Hepatocyte (in vitro differentiated cells): ENCODE measurements around the gene NDRG2. TPM values are rescaled to one million over a fixed set of nuclear protein-coding genes. Genes with fewer than 3 reads are reported as not detected.

Experiments used
- DNase-seq: peaks from one replicate; pipeline ENCODE4 v3.0.0-alpha.2; 2016; ENCODE audit warnings: low spot score
- H2AFZ ChIP-seq: fragments of 200-600 bp; sonication (generic); 2 replicates; pipeline ENCODE4 v1.6.0; 2016; ENCODE audit warnings: antibody characterized with exemption, mild to moderate bottlenecking
- H3K27ac ChIP-seq: fragments of 200-600 bp; sonication (generic); 2 replicates; pipeline ENCODE4 v1.5.1; 2016; ENCODE audit warnings: mild to moderate bottlenecking
- H3K27me3 ChIP-seq: fragments of 200-600 bp; sonication (generic); 2 replicates; pipeline ENCODE4 v1.6.1; 2016
- H3K36me3 ChIP-seq: fragments of 200-600 bp; sonication (generic); replicated peaks from 2 replicates; pipeline ENCODE4 v1.5.1; 2016; ENCODE audit warnings: low read depth; ENCODE audit not compliant: insufficient read depth
- H3K4me1 ChIP-seq: fragments of 200-600 bp; sonication (generic); 2 replicates; pipeline ENCODE4 v1.5.1; 2016; ENCODE audit warnings: mild to moderate bottlenecking, moderate library complexity; ENCODE audit not compliant: insufficient read depth
- H3K4me2 ChIP-seq: fragments of 200-600 bp; sonication (generic); 2 replicates; pipeline ENCODE4 v1.6.0; 2016
- H3K4me3 ChIP-seq: fragments of 200-600 bp; sonication (generic); 2 replicates; pipeline ENCODE4 v1.5.1; 2016; ENCODE audit warnings: mild to moderate bottlenecking
- H3K79me2 ChIP-seq: fragments of 200-600 bp; sonication (generic); 2 replicates; pipeline ENCODE4 v1.6.0; 2017; ENCODE audit warnings: mild to moderate bottlenecking
- H3K9me2 ChIP-seq: fragments of 200-600 bp; sonication (generic); replicated peaks from 2 replicates; pipeline ENCODE4 v1.6.0; 2017; ENCODE audit warnings: mild to moderate bottlenecking; ENCODE audit not compliant: insufficient read depth
- H3K9me3 ChIP-seq: fragments of 200-600 bp; sonication (generic); 2 replicates; pipeline ENCODE4 v1.5.1; 2016; ENCODE audit warnings: low read depth, mild to moderate bottlenecking
- H4K20me1 ChIP-seq: fragments of 200-600 bp; sonication (generic); 2 replicates; pipeline ENCODE4 v1.6.0; 2016; ENCODE audit warnings: mild to moderate bottlenecking; ENCODE audit not compliant: insufficient read depth, poor library complexity, severe bottlenecking
- CTCF ChIP-seq: fragments of 200-600 bp; sonication (generic); IDR thresholded peaks from 2 replicates; pipeline ENCODE4 v1.5.1; 2016; ENCODE audit warnings: antibody characterized with exemption, mild to moderate bottlenecking; ENCODE audit not compliant: poor library complexity
- EZH2 ChIP-seq: fragments of 200-600 bp; sonication (generic); IDR thresholded peaks from 2 replicates; pipeline ENCODE4 v1.6.1; 2016; ENCODE audit warnings: antibody characterized with exemption, mild to moderate bottlenecking, borderline replicate concordance
- EZH2phosphoT487 ChIP-seq: fragments of 200-600 bp; sonication (generic); IDR thresholded peaks from one replicate; pipeline ENCODE4 v1.6.1; 2018; ENCODE audit warnings: antibody characterized with exemption, mild to moderate bottlenecking, low read depth, moderate library complexity; ENCODE audit not compliant: unreplicated experiment, severe bottlenecking
- WGBS: methylation state at CpG from one replicate; pipeline ENCODE4 v1.1.6; 2016; ENCODE audit warnings: low lambda C conversion rate; ENCODE audit errors: missing lambda C conversion rate; 5-methylcytosine and 5-hydroxymethylcytosine counted together
- polyA plus RNA-seq: library from polyadenylated mRNA; unstranded; fragments of >200 nt; fragmentation: Nextera tagmentation; extraction: Ambion mirVana; gene quantifications from 2 replicates; pipeline ENCODE4 v1.2.1, GENCODE V29; 2016
- total RNA-seq: library from RNA; depleted of rRNA; stranded (reverse); fragments of >200 nt; gene quantifications from 2 replicates; pipeline ENCODE4 v1.2.3, GENCODE V29; 2014

The NDRG2 gene
- total and polyA plus RNA-seq, 2 experiments from 2014 or later: 92.0 to 108 TPM

- H3K4me3 ChIP-seq: no peak within 1 kb of the TSS
- H3K79me2 ChIP-seq: no peaks in the 10 kb centered on the region
- WGBS: 98% methylated on average over 5 of the region's 5 CpGs
- no peaks in the 10 kb centered on the region for H3K36me3 ChIP-seq
- H3K27me3 ChIP-seq: no peaks in the 10 kb centered on the region
- H3K27ac ChIP-seq: no peak within 1 kb of the TSS
- H3K4me2 ChIP-seq: no peak within 1 kb of the TSS
- H3K4me1 ChIP-seq: peaks cover 16% of the 10 kb centered on the region
- H3K9me2 ChIP-seq: no peaks in the 10 kb centered on the region
- DNase-seq: no peak
- no peak within 1 kb of the TSS for H2AFZ ChIP-seq
- no peaks in the 10 kb centered on the region for H4K20me1 ChIP-seq
- TF ChIP-seq EZH2 (no peak), EZH2phosphoT487 (no peak), CTCF (no peak)
- H3K9me3 ChIP-seq: no peaks in the 10 kb centered on the region
These were observed 5.1 kb upstream of the NDRG2 start, which contains the start of gene TPPP2 for GRCh38 chr14:21029917-21030316. TPPP2 (plus strand) TSS chr14:21030217; CDS start chr14:21030582, 365 bp downstream.

- Histone ChIP-seq H4K20me1 (no peaks in the 10 kb centered on the region), H3K4me1 (peaks cover 16% of the 10 kb centered on the region), H3K27me3 (no peaks in the 10 kb centered on the region), H3K9me2 (no peaks in the 10 kb centered on the region), H2AFZ (no peak overlapping the region), H3K27ac (peak overlapping the region; percentile 82), H3K79me2 (peaks cover 14% of the 10 kb centered on the region), H3K9me3 (no peaks in the 10 kb centered on the region), H3K36me3 (no peaks in the 10 kb centered on the region), H3K4me3 (no peak overlapping the region), H3K4me2 (peak overlapping the region; percentile 94)
- peak; percentile 38 for DNase-seq
- WGBS: 12% methylated on average over 3 of the region's 3 CpGs
- TF ChIP-seq CTCF (no peak), EZH2 (no peak), EZH2phosphoT487 (no peak)
These were observed 2.1 kb upstream of the NDRG2 start for GRCh38 chr14:21026988-21027315.

GRCh38 chr14:21026274-21026987 is 1.6 kb upstream of the NDRG2 start:
- WGBS: 57% methylated on average over 6 of the region's 7 CpGs

More at GRCh38 chr14:21026274-21026987, 1.6 kb upstream of the NDRG2 start:
- H3K9me2 ChIP-seq: no peaks in the 10 kb centered on the region
- DNase-seq: no peak
- peak overlapping the region; percentile 94 for H3K4me2 ChIP-seq
- no peak overlapping the region for H3K4me3 ChIP-seq
- H3K79me2 ChIP-seq: peaks cover 14% of the 10 kb centered on the region
- no peaks in the 10 kb centered on the region for H3K9me3 ChIP-seq
- no peaks in the 10 kb centered on the region for H4K20me1 ChIP-seq
- TF ChIP-seq EZH2phosphoT487: no peak
- no peak for TF ChIP-seq CTCF
- TF ChIP-seq EZH2: no peak
- H3K36me3 ChIP-seq: no peaks in the 10 kb centered on the region
- H2AFZ ChIP-seq: peak overlapping the region; percentile 58
- no peaks in the 10 kb centered on the region for H3K27me3 ChIP-seq
- H3K4me1 ChIP-seq: peaks cover 16% of the 10 kb centered on the region
- peak overlapping the region; percentile 82 for H3K27ac ChIP-seq
